LNCaP clone FGC (cell line): ENCODE measurements around the gene GMNC.

ENCODE experiments used
- DNase-seq: peaks from one replicate; pipeline ENCODE4 v3.0.0-alpha.2; 2011; ENCODE audit warnings: low read depth
- H3K4me3 ChIP-seq: 2 replicates; pipeline ENCODE4 v1.5.1; 2011; ENCODE audit warnings: mild to moderate bottlenecking, low read depth, low read length, control low read depth
- CTCF ChIP-seq: IDR thresholded peaks from 2 replicates; pipeline ENCODE4 v1.5.1; 2012; ENCODE audit warnings: mild to moderate bottlenecking; ENCODE audit not compliant: control insufficient read depth, insufficient read depth; ENCODE audit errors: extremely low read depth

GMNC gene

GRCh38 chr3:190826018-190826417 lies 36.5 kb downstream of the GMNC start:
- no peak for TF ChIP-seq CTCF
- no peak for DNase-seq
- H3K4me3 ChIP-seq = no peak overlapping the region

DNA sequence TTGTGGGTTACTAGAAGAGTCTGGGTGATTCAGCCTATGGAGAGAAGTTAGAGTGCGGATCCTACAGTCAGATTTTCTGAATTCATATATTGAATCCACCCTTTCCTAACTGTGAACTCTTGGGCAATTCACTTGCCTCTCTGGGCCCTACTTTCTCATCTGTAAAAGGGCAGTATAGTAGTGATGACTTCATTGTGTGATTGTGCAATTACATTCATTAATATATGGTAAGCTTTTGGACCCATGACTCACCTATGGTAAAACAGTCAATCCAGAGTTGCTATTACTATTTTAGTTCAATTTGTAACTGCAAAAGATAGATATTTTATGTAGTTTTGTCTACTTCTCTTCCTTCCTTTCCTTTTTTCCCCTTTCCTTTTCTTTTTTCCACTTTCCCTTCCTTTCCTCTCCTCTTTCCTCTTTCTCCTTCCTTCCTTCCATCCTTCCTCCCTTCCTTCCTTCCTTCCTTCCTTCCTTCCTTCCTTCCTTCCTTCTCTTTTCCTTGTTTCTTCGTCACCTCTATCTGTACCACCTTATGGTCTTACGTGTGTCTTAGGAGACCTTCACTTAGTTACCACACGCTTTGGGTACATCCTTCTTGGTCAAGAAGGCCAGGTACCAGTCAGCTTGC lies 37.0 kb downstream of the GMNC start:
- no peak overlapping the region for H3K4me3 ChIP-seq
- DNase-seq = no peak
- TF ChIP-seq CTCF = no peak

DNA sequence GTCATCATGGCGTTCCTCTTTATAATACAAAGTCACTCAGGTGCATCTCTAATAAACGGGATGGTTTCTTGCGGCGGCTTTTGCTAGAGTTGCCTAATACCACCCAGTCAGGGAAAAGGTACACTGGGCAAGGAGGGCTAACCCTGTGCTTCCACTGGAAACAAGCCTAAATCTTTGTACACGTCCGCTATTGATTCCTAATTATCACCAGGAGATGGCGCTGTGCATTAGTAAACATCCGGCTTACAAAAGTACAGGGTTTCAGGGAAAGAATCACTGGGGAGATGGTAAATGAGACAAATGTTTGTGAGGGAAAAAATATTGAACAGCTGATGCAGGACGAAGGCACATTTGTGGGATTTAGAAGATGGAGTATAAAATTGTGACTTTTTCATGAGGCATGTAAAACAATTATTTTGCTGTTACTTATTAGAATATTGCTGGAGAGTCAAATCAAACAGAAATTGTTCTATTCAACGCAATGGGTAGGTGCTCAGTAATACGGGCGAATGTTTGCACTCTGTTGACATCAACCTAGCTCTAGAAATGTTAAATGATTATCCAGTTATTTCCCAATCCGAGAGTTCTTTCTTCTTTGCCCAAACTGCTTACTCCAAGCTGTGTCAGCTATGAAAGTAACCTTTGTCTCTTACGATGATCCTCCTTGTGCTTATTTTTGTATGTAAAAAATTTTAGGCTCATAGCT lies 50.6 kb downstream of the GMNC start:
- DNase-seq = no peak
- no peak overlapping the region for H3K4me3 ChIP-seq
- TF ChIP-seq CTCF = peak; percentile 57

DNA sequence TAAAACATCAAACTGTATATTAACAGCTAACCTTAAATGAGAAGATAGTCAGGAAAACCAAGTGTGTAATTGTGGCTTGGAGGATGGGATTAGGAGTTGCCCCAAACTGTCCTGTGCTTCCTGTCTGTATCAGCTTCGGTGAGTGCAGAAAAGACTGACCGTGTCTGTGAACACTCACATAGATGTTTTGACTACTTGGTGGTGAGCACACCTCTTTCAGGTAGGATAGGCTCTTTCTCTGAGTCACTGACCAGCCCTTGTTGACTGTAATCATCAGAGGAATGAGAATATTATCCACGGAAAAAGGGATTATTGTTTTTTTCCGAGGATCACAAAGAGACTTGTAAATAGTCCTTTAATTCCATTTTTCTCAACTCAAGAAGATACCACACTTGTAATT lies 51.5 kb downstream of the GMNC start:
- no peak overlapping the region for H3K4me3 ChIP-seq
- TF ChIP-seq CTCF = no peak
- DNase-seq = no peak

DNA sequence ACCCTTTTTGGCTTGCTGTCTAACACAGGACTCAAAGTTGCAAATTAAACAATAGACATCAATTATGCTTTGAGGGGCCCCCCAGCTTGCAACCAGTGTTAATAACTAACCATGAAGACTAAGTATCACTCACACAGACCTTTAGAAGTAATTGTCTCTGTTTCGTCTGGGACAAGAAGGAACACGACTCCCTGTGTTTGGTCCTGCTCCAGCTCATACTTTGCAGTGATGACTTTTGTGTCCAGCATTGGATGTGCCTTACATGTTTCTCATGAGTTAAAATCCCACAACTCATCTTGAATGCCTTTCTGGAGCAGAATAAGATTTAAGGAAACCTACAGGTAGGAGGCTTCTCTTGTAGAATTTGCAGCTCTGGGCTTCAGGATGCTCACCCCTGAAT lies 53.1 kb downstream of the GMNC start:
- TF ChIP-seq CTCF = no peak
- no peak overlapping the region for H3K4me3 ChIP-seq
- DNase-seq = no peak

DNA sequence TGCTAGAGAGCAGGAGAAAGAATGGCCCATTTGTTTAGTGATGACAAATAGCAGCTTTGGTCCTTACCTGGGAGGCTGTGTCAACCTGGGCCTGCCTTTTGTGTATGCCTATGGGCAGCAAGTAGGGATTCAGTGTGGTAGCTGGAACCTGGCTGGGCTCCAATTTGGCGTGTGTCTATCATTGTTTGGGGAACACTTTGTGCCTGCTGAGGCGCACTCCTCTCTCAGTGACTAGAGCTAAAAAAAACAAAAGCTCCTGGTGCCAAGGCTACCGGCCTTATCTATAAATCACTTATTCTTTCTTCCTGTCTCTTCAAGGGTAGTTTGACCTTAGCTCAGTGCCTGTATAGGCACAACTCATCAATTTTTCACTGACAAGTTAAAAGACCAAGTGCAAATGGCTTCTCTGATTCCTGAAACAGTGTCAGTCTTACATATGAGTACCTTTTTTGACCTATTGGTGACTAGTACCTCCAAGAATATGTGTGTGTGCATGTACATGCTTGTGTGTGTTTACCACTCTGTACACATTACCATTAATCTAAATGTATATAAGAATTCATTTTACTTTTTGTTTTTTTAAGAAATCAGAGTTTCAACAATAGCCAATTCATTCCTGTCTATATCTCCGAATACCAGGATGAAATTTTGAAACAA lies 54.6 kb downstream of the GMNC start:
- peak; percentile 98 for DNase-seq
- no peak for TF ChIP-seq CTCF

More for the DNA sequence above, 54.6 kb downstream of the GMNC start:
- H3K4me3 ChIP-seq = no peak overlapping the region
